C4-2B (cell line): ENCODE data around the gene PTX4.

Source experiments
- H3K27ac ChIP-seq: fragments of 450-650 bp; 2 replicates; pipeline ENCODE4 v1.5.1; 2017
- ZFX ChIP-seq: fragments of 450-650 bp; IDR thresholded peaks from 2 replicates; pipeline ENCODE4 v1.6.1; 2017
- TF ChIP-seq, protein P1 (sequence below): fragments of 450-650 bp; conservative IDR thresholded peaks from 2 replicates; pipeline ENCODE4 v1.5.1; 2017; ENCODE audit warnings: mild to moderate bottlenecking

Gene PTX4

DNA sequence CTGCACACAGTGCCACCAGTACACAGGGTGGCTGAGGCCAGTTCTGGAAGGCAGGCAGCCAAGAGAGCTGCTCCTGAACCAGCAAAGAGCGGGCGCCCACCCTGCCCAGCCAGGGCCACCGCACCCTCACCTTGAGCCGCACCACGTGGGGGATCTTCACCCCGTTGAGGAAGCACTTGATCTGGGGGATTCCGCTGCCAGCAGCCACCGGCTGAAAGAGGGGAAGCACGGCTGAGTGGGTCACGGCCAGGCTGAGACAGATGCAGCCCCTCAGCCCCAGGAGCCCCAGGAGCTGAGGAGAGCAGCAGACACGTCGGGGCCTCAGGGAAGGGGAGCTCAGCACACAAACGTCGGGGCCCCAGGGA is 29.8 kb downstream of the PTX4 start:
- TF ChIP-seq, protein P1, sequence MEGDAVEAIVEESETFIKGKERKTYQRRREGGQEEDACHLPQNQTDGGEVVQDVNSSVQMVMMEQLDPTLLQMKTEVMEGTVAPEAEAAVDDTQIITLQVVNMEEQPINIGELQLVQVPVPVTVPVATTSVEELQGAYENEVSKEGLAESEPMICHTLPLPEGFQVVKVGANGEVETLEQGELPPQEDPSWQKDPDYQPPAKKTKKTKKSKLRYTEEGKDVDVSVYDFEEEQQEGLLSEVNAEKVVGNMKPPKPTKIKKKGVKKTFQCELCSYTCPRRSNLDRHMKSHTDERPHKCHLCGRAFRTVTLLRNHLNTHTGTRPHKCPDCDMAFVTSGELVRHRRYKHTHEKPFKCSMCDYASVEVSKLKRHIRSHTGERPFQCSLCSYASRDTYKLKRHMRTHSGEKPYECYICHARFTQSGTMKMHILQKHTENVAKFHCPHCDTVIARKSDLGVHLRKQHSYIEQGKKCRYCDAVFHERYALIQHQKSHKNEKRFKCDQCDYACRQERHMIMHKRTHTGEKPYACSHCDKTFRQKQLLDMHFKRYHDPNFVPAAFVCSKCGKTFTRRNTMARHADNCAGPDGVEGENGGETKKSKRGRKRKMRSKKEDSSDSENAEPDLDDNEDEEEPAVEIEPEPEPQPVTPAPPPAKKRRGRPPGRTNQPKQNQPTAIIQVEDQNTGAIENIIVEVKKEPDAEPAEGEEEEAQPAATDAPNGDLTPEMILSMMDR: no peak
- no peak for TF ChIP-seq ZFX
- no peak overlapping the region for H3K27ac ChIP-seq

- TF ChIP-seq, protein P1: no peak
- TF ChIP-seq ZFX: no peak
- H3K27ac ChIP-seq: no peak overlapping the region
Measured at GRCh38 chr16:1458336-1458976, 30.3 kb downstream of the PTX4 start.

DNA sequence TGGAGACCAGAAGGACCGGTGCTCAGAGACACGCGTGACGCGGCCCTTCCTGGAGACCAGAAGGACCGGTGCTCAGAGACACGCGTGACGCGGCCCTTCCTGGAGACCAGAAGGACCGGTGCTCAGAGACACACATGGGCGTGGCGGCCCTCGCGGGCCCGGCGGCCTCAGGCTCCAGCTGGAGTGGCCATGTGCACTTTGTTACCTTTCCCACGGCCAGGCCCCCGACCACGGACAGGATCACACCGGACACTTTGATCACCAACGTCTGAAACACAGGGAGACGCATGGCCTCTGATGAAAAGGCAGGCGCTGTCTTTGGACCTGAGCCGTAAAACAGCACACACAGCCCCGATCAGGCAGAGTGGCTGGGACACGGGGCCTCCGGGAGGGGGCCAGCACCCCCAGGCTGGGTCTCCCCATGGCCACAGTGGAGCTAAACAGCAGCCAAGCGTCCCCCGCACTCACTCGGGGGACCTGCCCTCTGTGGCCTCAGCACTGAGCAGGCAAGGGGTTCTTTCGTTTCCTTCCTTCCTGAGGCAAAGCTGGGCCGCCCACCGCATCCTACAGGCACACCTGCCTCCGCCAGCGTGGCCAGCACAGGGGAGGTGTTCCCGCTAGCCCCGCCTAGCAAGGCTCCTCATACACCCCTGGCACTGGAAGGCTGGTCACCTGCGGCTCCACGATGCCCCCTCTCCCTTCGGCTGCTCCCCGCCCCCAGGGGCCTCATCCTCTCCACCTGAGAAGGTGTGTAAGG is 31.1 kb downstream of the PTX4 start:
- TF ChIP-seq, protein P1: no peak
- no peak overlapping the region for H3K27ac ChIP-seq

GRCh38 chr16:1456951-1457350 is 31.8 kb downstream of the PTX4 start:
- H3K27ac ChIP-seq: no peak overlapping the region
- TF ChIP-seq, protein P1: no peak
- no peak for TF ChIP-seq ZFX

DNA sequence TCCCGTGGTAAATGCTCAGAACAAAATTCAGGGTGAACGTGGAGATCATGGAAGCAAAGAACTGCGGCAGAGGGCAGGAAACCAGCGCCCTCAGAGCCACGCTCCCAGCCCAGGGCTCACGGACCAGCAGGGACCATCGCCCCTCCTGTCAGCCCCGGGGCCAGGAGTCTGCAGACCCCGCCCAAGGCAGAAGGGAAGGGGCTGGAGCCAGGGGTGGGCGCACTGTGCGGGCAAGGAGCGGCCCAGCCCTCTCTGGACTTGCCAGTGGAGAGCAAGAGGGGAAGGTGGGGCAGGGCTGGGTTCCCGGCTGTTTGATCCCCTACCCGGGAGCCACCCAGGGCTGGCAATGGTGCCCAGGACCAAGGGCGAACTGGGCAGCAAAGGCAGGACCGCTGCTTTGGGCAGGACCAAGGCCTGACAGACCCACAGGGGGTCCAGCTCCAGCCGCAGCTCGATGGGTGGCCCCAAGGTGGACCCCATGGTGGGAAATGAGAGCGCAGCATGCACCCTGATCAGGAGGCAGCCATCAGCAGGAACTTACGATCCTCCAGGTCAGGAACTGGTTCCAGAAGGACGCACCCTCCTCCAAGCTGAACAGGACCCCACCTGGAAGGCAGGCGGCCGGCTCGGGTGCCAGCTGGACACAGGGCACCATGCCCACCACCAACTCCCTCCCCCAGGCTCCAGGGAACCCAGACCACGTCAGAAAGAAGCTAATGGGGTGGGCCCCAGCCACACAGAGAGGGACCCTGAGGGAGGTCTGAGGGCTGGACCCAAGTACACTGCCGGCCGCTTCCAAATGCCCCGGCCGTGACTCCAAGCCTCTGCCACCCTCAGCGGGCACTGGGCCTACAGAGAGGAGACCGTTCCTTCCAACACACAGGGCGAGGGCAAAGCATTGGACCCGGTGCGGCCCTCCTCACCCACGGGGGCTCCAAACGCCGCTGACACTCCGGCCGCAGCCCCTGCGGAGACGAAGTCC is 33.3 kb downstream of the PTX4 start:
- TF ChIP-seq, protein P1: no peak
- TF ChIP-seq ZFX: no peak
- H3K27ac ChIP-seq: no peak overlapping the region

GRCh38 chr16:1454561-1454960 is 34.2 kb downstream of the PTX4 start:
- no peak overlapping the region for H3K27ac ChIP-seq
- TF ChIP-seq ZFX: no peak
- TF ChIP-seq, protein P1: no peak

- TF ChIP-seq ZFX: no peak
- TF ChIP-seq, protein P1: no peak
- no peak overlapping the region for H3K27ac ChIP-seq
Measured at GRCh38 chr16:1453316-1453715, 35.4 kb downstream of the PTX4 start.
